BLaER1 treated with 17β-estradiol and CSF1 and Interleukin-3, amounts not matched to agents 10 nM and 100 nM (cell line): Measurements from ENCODE around the gene MACO1.
A peak's percentile ranks its signal among the peaks of the same experiment; 100 is the strongest.

Source experiments
- H3K27ac ChIP-seq, 11 experiments: shearing (Covaris generic); formaldehyde crosslinking; 2 replicates each; pipeline ENCODE4 v1.8.1; 2022
- H3K27me3 ChIP-seq, 11 experiments: shearing (Covaris generic); formaldehyde crosslinking; 2 replicates each; pipeline ENCODE4 v1.8.1; 2022
- H3K36me3 ChIP-seq, 11 experiments: shearing (Covaris generic); formaldehyde crosslinking; 2 replicates each; pipeline ENCODE4 v1.8.1; 2022
- H3K4me1 ChIP-seq, 10 experiments: shearing (Covaris generic); formaldehyde crosslinking; 2 replicates each; pipeline ENCODE4 v1.8.1; 2022
- H3K4me2 ChIP-seq, 11 experiments: shearing (Covaris generic); formaldehyde crosslinking; 2 replicates each; pipeline ENCODE4 v1.8.1; 2022
- H3K4me3 ChIP-seq, 10 experiments: shearing (Covaris generic); formaldehyde crosslinking; 2 replicates each; pipeline ENCODE4 v1.8.1; 2022
- H3K9ac ChIP-seq, 11 experiments: shearing (Covaris generic); formaldehyde crosslinking; 2 replicates each; pipeline ENCODE4 v1.8.1; 2022
- H3K9me3 ChIP-seq, 11 experiments: shearing (Covaris generic); formaldehyde crosslinking; replicated peaks in 1 of 11; 2 replicates each; pipeline ENCODE4 v1.8.1; 2022
- H4K20me1 ChIP-seq, 11 experiments: shearing (Covaris generic); formaldehyde crosslinking; 2 replicates each; pipeline ENCODE4 v1.8.1; 2022
- Cebpa-rat ChIP-seq, 11 experiments: shearing (Covaris generic); IDR thresholded peaks; 2 replicates each; pipeline ENCODE4 v1.8.1; 2022

The MACO1 gene

DNA sequence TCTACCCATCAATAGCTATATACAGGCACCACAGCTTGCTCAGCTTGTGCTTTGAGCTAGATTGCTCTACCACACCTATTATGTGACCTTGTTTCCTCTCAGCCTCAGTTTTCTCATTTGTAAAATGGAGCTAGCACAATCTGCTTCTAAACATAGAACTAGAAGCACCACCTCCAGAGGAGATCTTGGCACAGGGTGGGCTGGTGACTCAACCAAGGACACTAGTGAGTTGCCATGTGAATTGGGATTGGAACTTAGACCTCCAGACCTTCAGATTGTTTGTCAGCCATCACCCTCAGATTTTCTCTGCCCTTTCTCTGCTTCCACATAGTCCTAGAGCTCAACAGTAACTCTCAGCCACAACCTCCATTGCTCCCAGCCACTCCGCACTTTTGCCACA lies 3.0 kb upstream of the MACO1 start:
- H3K9me3 ChIP-seq: no peaks in the 10 kb centered on the region
- no peaks in the 10 kb centered on the region for H3K27me3 ChIP-seq
- H3K4me1 ChIP-seq: peaks cover 9 to 21% (median 15%) of the 10 kb centered on the region in 10 experiments
- H3K36me3 ChIP-seq: no peaks in the 10 kb centered on the region
- no peak overlapping the region for H3K9ac ChIP-seq
- no peak overlapping the region for H3K4me3 ChIP-seq
- H3K27ac ChIP-seq: no peak overlapping the region
- peaks cover 9 to 15% (median 13%) of the 10 kb centered on the region in 11 experiments; a peak in 20 of 22 replicates for H4K20me1 ChIP-seq
- H3K4me2 ChIP-seq: no peak overlapping the region; a peak in 1 of 22 replicates
- TF ChIP-seq Cebpa-rat (IDR thresholded peaks at IDR 0.05): no peak

DNA sequence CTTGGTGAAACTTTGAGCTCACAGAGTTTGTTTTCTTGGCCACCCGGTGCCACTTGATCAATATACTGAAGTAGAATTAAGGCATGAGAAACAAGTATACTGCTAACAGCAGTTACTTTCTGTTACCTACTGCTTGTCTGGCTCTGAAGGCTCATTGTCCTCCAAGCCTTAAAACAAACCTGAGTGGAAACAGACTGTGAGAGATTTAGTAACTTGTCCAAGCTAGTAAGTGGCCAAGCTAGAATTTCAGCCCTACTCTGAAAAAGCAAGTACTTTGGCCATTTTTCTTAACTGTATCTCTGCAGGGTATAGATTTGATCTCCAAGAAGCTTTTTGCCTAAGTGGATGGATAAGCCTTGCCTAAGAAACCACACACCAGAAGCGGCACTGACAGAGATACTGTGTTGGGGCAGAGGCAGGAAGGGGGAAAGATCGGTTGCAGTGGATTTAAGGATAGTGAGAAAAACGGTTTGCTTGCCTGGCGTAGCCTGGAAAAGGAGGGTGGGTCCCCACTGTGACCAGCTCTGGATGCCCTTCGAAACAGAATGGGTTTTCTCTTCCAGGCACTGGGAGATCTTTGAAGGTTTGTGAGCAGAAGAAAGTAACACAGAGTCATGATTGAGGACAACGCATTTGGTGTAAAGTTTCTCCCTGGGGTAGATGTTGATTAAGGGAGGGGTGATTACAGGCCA lies 2.1 kb upstream of the MACO1 start:
- Histone ChIP-seq H3K27ac (no peak overlapping the region), H4K20me1 (peaks cover 11 to 25% (median 22%) of the 10 kb centered on the region in 11 experiments; a peak in 20 of 22 replicates), H3K27me3 (no peaks in the 10 kb centered on the region), H3K36me3 (0 out of 22 replicates have a peak, but pooled peaks cover 0 to 4% (median 0%) of the 10 kb centered on the region in 11 experiments), H3K4me2 (peak overlapping the region in 5 of 11 experiments; percentile 71 to 92 (median 87); a peak in 2 of 22 replicates), H3K9ac (0 out of 22 replicates have a peak overlapping the region, but pooled peaks of 1 of the 11 experiments have one; percentile 4), H3K9me3 (no peaks in the 10 kb centered on the region), H3K4me1 (peaks cover 15 to 30% (median 25%) of the 10 kb centered on the region in 10 experiments), H3K4me3 (no peak overlapping the region)
- TF ChIP-seq Cebpa-rat (IDR thresholded peaks at IDR 0.05): no peak

DNA sequence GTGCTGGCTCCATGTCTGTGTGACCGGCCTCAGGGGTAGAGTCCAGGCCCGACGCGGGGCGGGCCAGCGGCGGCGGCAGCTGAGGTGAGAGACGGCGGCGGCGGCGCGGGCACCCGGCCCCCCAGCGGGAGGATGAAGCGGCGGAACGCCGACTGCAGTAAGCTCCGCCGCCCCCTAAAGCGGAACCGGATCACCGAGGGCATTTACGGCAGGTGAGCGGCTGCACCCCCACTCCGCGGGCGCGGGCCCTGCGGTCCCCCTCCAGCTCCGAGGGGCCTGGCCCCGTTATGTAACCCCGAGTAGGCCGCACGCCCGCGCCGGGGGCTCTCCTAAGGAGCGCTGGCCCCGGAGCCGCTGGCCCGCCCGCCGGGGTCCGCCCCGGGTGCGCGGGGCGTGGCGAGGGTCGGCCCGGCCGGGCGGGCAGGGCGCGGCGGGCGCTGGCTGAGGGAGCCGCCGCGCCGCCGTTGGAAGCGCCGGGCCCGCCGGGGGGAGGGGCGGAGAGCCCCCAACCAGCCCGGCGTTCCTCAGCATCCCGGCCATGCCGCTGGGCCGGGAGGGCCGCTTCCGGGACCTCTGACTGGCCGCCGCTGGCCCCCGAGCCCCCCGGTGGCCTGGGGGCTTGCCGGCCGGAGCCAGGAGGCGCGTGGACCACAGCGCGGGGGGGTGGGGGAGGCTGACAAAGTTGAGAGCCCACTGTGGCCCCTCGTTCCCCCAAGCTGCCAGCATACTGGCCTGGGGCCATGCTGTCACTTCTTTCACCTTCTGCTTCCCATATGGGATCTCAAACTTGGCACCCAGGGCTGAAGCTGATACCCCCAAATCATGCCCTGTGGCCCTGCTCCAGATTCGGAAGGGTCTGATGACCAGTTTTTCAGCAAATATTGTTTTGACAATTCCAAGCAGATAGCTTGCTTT lies 527 bp downstream of the MACO1 start:
- H4K20me1 ChIP-seq: peaks cover 27 to 51% (median 47%) of the 10 kb centered on the region in 11 experiments; a peak in 21 of 22 replicates
- H3K9ac ChIP-seq: peak overlapping the region; percentile 92 to 97 (median 95)
- peak overlapping the region; percentile 84 to 96 (median 89) for H3K4me2 ChIP-seq
- no peak for TF ChIP-seq Cebpa-rat (IDR thresholded peaks at IDR 0.05)
- no peaks in the 10 kb centered on the region for H3K9me3 ChIP-seq
- H3K36me3 ChIP-seq: peaks cover 0 to 9% (median 0%) of the 10 kb centered on the region in 11 experiments; a peak in 1 of 22 replicates
- H3K27me3 ChIP-seq: no peaks in the 10 kb centered on the region
- peak overlapping the region; percentile 85 to 94 (median 92) for H3K27ac ChIP-seq
- peaks cover 40 to 56% (median 50%) of the 10 kb centered on the region in 10 experiments for H3K4me1 ChIP-seq
- H3K4me3 ChIP-seq: peak overlapping the region; percentile 96 to 100 (median 98)

DNA sequence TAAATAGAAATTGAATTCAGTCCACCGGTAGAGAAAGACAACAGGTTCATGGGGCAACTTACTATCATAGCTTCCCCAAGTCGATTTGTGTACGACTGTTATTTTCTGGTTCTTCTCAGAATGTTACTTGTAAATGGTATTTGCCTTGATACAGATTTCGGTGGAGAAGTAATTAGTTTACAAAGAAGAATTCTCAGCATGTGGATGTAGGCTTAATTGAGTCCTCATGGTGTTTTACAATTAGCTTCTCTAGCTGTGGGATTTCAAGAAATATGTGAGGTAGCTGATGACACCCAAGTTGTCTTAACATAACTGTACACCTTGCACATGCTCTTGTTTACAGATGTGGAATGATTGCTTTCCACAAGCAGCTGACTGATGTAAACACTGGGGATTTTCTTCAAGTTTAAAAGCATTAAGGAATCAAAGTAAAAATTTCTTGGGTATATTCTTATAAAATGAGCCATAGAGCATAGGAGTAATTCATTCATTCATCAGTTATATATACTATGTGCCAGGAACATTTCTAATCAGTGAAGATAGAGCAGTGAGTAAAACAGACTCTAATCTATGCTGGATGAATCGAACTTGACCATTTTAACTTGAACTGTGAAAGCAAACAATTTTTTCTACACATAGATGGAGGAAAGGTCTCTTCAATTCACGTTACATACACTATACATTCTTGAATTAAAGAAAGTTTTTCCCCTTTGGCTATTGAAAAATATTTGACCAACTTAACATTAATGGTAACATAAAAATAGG lies 1.4 kb downstream of the MACO1 start:
- H3K4me2 ChIP-seq: peak overlapping the region; percentile 84 to 96 (median 89)
- peak overlapping the region; percentile 92 to 97 (median 95) for H3K9ac ChIP-seq
- H3K27ac ChIP-seq: peak overlapping the region in 8 of 11 experiments; percentile 89 to 93 (median 92); a peak in 12 of 22 replicates
- no peaks in the 10 kb centered on the region for H3K27me3 ChIP-seq
- peaks cover 46 to 64% (median 55%) of the 10 kb centered on the region in 10 experiments for H3K4me1 ChIP-seq
- peak overlapping the region; percentile 96 to 100 (median 98) for H3K4me3 ChIP-seq
- no peak for TF ChIP-seq Cebpa-rat (IDR thresholded peaks at IDR 0.05)
- H3K9me3 ChIP-seq: no peaks in the 10 kb centered on the region
- H4K20me1 ChIP-seq: peaks cover 27 to 60% (median 55%) of the 10 kb centered on the region in 11 experiments; a peak in 21 of 22 replicates
- peaks cover 0 to 18% (median 3%) of the 10 kb centered on the region in 11 experiments; a peak in 11 of 22 replicates for H3K36me3 ChIP-seq

DNA sequence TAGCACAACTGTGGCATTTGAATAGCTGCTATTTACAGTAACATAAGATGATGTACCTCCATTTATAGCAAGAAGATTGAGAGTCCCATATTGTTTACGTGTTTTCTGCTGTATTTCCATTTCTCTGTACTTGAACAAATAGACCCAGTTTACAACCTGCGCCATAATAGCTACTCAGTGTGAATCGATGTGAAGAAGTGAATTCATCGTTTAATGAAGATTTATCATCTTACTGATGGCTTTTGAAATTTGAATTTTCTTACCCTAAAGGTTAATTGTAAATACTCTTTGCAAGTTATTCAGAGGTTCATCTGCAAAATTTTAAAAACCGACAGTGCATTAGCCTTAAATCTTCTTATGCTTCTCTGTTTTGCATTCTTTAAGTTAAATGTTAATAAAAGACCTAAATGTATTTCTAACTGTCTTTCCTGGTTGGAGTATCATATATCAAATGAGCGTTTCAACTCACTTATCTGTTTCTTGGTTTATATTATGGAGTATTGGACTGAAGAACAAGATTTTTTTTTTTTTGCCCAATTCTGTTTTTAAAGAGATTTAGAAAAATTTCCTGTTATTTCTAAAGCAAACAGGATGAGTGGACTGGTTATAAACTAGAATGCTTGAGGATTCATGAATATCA lies 2.2 kb downstream of the MACO1 start:
- H3K27ac ChIP-seq: no peak overlapping the region
- H3K4me3 ChIP-seq: peak overlapping the region in 7 of 10 experiments; percentile 96 to 100 (median 98); a peak in 8 of 20 replicates
- H3K36me3 ChIP-seq: peaks cover 0 to 25% (median 11%) of the 10 kb centered on the region in 11 experiments; a peak in 12 of 22 replicates
- no peaks in the 10 kb centered on the region for H3K27me3 ChIP-seq
- H4K20me1 ChIP-seq: peaks cover 31 to 67% (median 61%) of the 10 kb centered on the region in 11 experiments; a peak in 21 of 22 replicates
- H3K4me2 ChIP-seq: peak overlapping the region; percentile 84 to 96 (median 89)
- TF ChIP-seq Cebpa-rat (IDR thresholded peaks at IDR 0.05): no peak
- H3K9ac ChIP-seq: peak overlapping the region in 7 of 11 experiments; percentile 93 to 97 (median 96); a peak in 9 of 22 replicates
- H3K9me3 ChIP-seq: no peaks in the 10 kb centered on the region
- H3K4me1 ChIP-seq: peaks cover 46 to 60% (median 55%) of the 10 kb centered on the region in 10 experiments

DNA sequence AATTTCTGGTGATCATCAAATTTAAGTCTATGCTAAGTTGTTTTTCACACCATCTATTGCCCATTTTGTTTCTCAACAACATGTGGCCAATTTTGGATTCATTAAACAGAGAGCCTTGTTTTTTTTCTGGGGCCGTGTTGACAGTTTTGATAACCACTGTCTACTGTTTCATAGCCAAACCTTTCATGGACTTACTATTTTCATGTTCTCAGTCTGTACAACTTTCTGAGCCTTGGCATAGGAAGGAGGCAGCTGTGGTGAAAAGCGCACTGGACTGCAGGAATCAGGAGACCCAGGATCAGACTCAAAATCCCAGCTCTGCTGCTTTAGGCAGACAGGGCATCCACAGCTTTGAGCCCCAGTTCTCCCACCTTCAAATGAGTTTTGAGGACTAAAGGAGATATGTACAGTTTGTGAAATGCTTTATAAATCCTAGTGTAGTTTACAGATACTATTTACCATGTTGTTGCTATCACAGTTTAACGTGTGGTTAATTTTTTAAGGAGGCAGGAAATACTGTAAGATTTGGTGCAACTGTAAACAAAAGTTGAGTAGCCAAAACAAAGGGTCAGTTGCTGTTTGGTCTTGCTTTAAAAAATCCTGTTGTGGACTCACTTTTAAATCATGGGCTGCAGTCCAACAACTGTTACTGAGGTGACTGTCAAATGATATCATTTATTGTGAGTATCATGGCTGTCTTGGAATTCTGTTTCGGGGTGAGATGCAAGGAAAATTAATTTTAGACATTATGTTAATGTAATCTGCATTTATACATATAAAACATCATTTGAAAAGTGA lies 2.9 kb downstream of the MACO1 start:
- H3K27me3 ChIP-seq: no peaks in the 10 kb centered on the region
- peak overlapping the region in 1 of 11 experiments; percentile 17; a peak in 1 of 22 replicates for H3K27ac ChIP-seq
- H3K36me3 ChIP-seq: peaks cover 0 to 28% (median 12%) of the 10 kb centered on the region in 11 experiments; a peak in 12 of 22 replicates
- H3K9ac ChIP-seq: peak overlapping the region in 9 of 11 experiments; percentile 12 to 52 (median 23); a peak in 11 of 22 replicates
- no peaks in the 10 kb centered on the region for H3K9me3 ChIP-seq
- H3K4me2 ChIP-seq: peak overlapping the region; percentile 43 to 96 (median 89); a peak in 21 of 22 replicates
- H4K20me1 ChIP-seq: peaks cover 31 to 74% (median 68%) of the 10 kb centered on the region in 11 experiments; a peak in 21 of 22 replicates
- TF ChIP-seq Cebpa-rat (IDR thresholded peaks at IDR 0.05): no peak
- H3K4me1 ChIP-seq: peaks cover 46 to 60% (median 55%) of the 10 kb centered on the region in 10 experiments
- no peak overlapping the region for H3K4me3 ChIP-seq
